ENCODE data around the gene CCDC92B. TPM values are rescaled to one million over a fixed set of nuclear protein-coding genes. Genes with fewer than 3 reads are reported as not detected.
A peak's percentile ranks its signal among the peaks of the same experiment; 100 is the strongest.

CCDC92B gene
- total and polyA plus RNA-seq, 2 of the 13 experiments (the other 11 are each of a cell fraction or from before 2014, with no cell fraction given) = not detected

- TF ChIP-seq UBTF (CRISPR knock-in tag; IDR thresholded peaks at IDR 0.05) = peak; percentile 62; the same call in 1 of the 2 replicates
- peak; percentile 23; the same call in 1 of the 2 replicates for TF ChIP-seq ZSCAN21 (CRISPR knock-in tag; IDR thresholded peaks at IDR 0.05; ENCODE audit: borderline replicate concordance)
- no peak for TF ChIP-seq NR2F6 (IDR thresholded peaks at IDR 0.05)
- TF ChIP-seq NR2F6 (CRISPR knock-in tag; IDR thresholded peaks at IDR 0.05) = peak; percentile 54; the same call in 1 of the 2 replicates
- 0 out of 2 replicates have a peak, but pooled peaks have one; percentile 55 for TF ChIP-seq ZNF354B (CRISPR knock-in tag; IDR thresholded peaks at IDR 0.05)
- peak; percentile 60; the same call in 1 of the 2 replicates for TF ChIP-seq ARID4A (CRISPR knock-in tag; IDR thresholded peaks at IDR 0.05; ENCODE audit: borderline replicate concordance)
- peak; percentile 61; the same call in 1 of the 2 replicates for TF ChIP-seq PAXIP1 (CRISPR knock-in tag; conservative IDR thresholded peaks at IDR 0.05)
- 0 out of 2 replicates have a peak, but pooled peaks have one; percentile 46 for TF ChIP-seq ZNF552 (CRISPR knock-in tag; IDR thresholded peaks at IDR 0.05; ENCODE audit: borderline replicate concordance)
- no peak for TF ChIP-seq REL (CRISPR knock-in tag; conservative IDR thresholded peaks at IDR 0.05)
- 0 out of 2 replicates have a peak, but pooled peaks have one; percentile 47 for TF ChIP-seq PHF21A (CRISPR knock-in tag; IDR thresholded peaks at IDR 0.05)
- peak; percentile 44; the same call in 1 of the 2 replicates for TF ChIP-seq RXRB (CRISPR knock-in tag; IDR thresholded peaks at IDR 0.05; ENCODE audit: borderline replicate concordance)
- 0 out of 2 replicates have a peak, but pooled peaks have one; percentile 25 for TF ChIP-seq KDM4B (CRISPR knock-in tag; IDR thresholded peaks at IDR 0.05)
- 0 out of 2 replicates have a peak, but pooled peaks have one; percentile 32 for TF ChIP-seq HIC2 (CRISPR knock-in tag; IDR thresholded peaks at IDR 0.05; ENCODE audit: low read depth)
- no peak for TF ChIP-seq WIZ (CRISPR knock-in tag; IDR thresholded peaks at IDR 0.05)
These were observed 27.3 kb upstream of the CCDC92B start (continued) for GRCh38 chr17:2776589-2777241.
